ENCODE data around the gene ABCD2. TPM values are rescaled to one million over a fixed set of nuclear protein-coding genes. Genes with fewer than 3 reads are reported as not detected.

Gene ABCD2
- total RNA-seq, 1 experiment from 2014 or later, result not detected

GRCh38 chr12:39660101-39660500, 40.5 kb upstream of the ABCD2 start (continued):
- TF ChIP-seq MAX (IDR thresholded peaks at IDR 0.05) (no peak), ATF3 (IDR thresholded peaks at IDR 0.05) (no peak), POLR2A (IDR thresholded peaks at IDR 0.05; ENCODE audit: borderline replicate concordance, extremely low read depth, insufficient read depth, insufficient read length) (no peak), ZBTB33 (IDR thresholded peaks at IDR 0.05; ENCODE audit: extremely low read depth, insufficient replicate concordance, low read length) (no peak), TCF7L2 (IDR thresholded peaks at IDR 0.05; ENCODE audit: borderline replicate concordance, extremely low read depth, insufficient read depth, insufficient read length) (no peak), ZFX (IDR thresholded peaks at IDR 0.05) (no peak), ZNF274 (IDR thresholded peaks at IDR 0.05; ENCODE audit: low read depth, low read length) (no peak), EZH2 (IDR thresholded peaks at IDR 0.05) (no peak)

GRCh38 chr12:39647383-39647782, 27.8 kb upstream of the ABCD2 start:
- DNase-seq (ENCODE audit: low read depth, low spot score), result no peak
- TF ChIP-seq CEBPB (IDR thresholded peaks at IDR 0.05; ENCODE audit: low read depth) (no peak), ATF3 (IDR thresholded peaks at IDR 0.05) (no peak), SRF (IDR thresholded peaks at IDR 0.05; ENCODE audit: low read depth) (no peak), ZBTB33 (IDR thresholded peaks at IDR 0.05; ENCODE audit: extremely low read depth, insufficient replicate concordance, low read length) (no peak), JUND (IDR thresholded peaks at IDR 0.05) (no peak), EZH2phosphoT487 (IDR thresholded peaks at IDR 0.05; ENCODE audit: borderline replicate concordance) (no peak), CTCF (IDR thresholded peaks at IDR 0.05 in 2 of 3, conservative IDR thresholded peaks at IDR 0.05 in 1 of 3; ENCODE audit: borderline replicate concordance in 1 of 3, insufficient read depth in 1 of 3, low read depth in 2 of 3, low read length in 2 of 3) (no peak), SIN3A (IDR thresholded peaks at IDR 0.05; ENCODE audit: low read depth) (no peak), EZH2 (IDR thresholded peaks at IDR 0.05) (no peak), ELF1 (IDR thresholded peaks at IDR 0.05; ENCODE audit: borderline replicate concordance, low read depth) (no peak), MAX (IDR thresholded peaks at IDR 0.05) (no peak), CBX3 (IDR thresholded peaks at IDR 0.05; ENCODE audit: low read depth) (no peak), FOSL1 (IDR thresholded peaks at IDR 0.05; ENCODE audit: low read depth) (no peak), POLR2A (IDR thresholded peaks at IDR 0.05; ENCODE audit: borderline replicate concordance, extremely low read depth, insufficient read depth, insufficient read length) (no peak), ZNF274 (IDR thresholded peaks at IDR 0.05; ENCODE audit: low read depth, low read length) (no peak), ZFX (IDR thresholded peaks at IDR 0.05) (no peak), SP1 (IDR thresholded peaks at IDR 0.05; ENCODE audit: low read depth) (no peak), RAD21 (IDR thresholded peaks at IDR 0.05; ENCODE audit: low read depth) (no peak), TCF7L2 (IDR thresholded peaks at IDR 0.05; ENCODE audit: borderline replicate concordance, extremely low read depth, insufficient read depth, insufficient read length) (no peak)

More at GRCh38 chr12:39647383-39647782, 27.8 kb upstream of the ABCD2 start:
- Histone ChIP-seq H4K20me1 (ENCODE audit: insufficient read depth) (no peaks in the 10 kb centered on the region), H2AFZ (ENCODE audit: low read depth, low read length, poor library complexity, severe bottlenecking) (no peak overlapping the region), H3K79me2 (ENCODE audit: insufficient read depth, low read length) (no peaks in the 10 kb centered on the region), H3K27ac (ENCODE audit: low read depth, low read length) (no peak overlapping the region), H3K27me3 (ENCODE audit: insufficient read depth, low read length) (no peaks in the 10 kb centered on the region), H3K9me3 (ENCODE audit: control insufficient read depth in 1 of 2, insufficient read depth in 1 of 2, low read depth in 1 of 2, low read length in 2 of 2) (no peaks in the 10 kb centered on the region), H3K9me2 (ENCODE audit: insufficient read depth) (no peaks in the 10 kb centered on the region), H3K4me3 (replicated peaks in 1 of 2; ENCODE audit: low read depth in 1 of 2, low read length in 2 of 2) (no peak overlapping the region), H3K4me1 (ENCODE audit: control insufficient read depth in 1 of 2, insufficient read depth in 2 of 2, low read length in 2 of 2) (no peaks in the 10 kb centered on the region), H3K9ac (ENCODE audit: low read length) (no peak overlapping the region), H3K4me2 (ENCODE audit: low read length) (no peak overlapping the region), H3K36me3 (ENCODE audit: control insufficient read depth in 1 of 2, insufficient read depth in 2 of 2, low read length in 2 of 2) (no peaks in the 10 kb centered on the region)
- ATAC-seq, result no peak
- no TSS peak for BruUV-seq (replicated peaks)
- ChIA-PET RAD21 (ENCODE audit: low non-redundant PET in 1 of 2, low total read pairs in 2 of 2, uncharacterized antibody in 2 of 2, unreplicated experiment in 2 of 2) (no interaction called here), POLR2A (no interaction called here), CTCF (no interaction called here)
- intact Hi-C loops (cut with micrococcal nuclease), result no loop called here
